Memory B cell (primary cell): ENCODE results near the gene MAGEC3.

Source experiments
- ATAC-seq: fragments of 150-1000 bp; cut with Tn5 transposase; 2 replicates; pipeline ENCODE4 v1.10.0; 2021; ENCODE audit warnings: low read depth, mild to moderate bottlenecking, moderate library complexity
- DNase-seq, 2 donors: peaks; one replicate each; pipeline ENCODE4 v3.0.0; 2022; ENCODE audit warnings: low spot score in 2 of 2
- H3K27ac Mint-ChIP-seq: one replicate; pipeline ENCODE4 v1.8.0; 2022; ENCODE audit warnings: mild to moderate bottlenecking, moderate library complexity, mixed read lengths
- H3K27me3 Mint-ChIP-seq: one replicate; pipeline ENCODE4 v1.8.0; 2022; ENCODE audit warnings: mixed read lengths
- H3K36me3 Mint-ChIP-seq: one replicate; pipeline ENCODE4 v1.8.0; 2022; ENCODE audit warnings: mild to moderate bottlenecking, mixed read lengths
- H3K4me1 Mint-ChIP-seq: one replicate; pipeline ENCODE4 v1.8.0; 2022; ENCODE audit warnings: mixed read lengths
- H3K4me3 Mint-ChIP-seq: one replicate; pipeline ENCODE4 v1.8.0; 2022; ENCODE audit warnings: mild to moderate bottlenecking, moderate library complexity, mixed read lengths
- H3K9me3 Mint-ChIP-seq: one replicate; pipeline ENCODE4 v1.8.0; 2022; ENCODE audit warnings: mixed read lengths

Gene MAGEC3

DNA sequence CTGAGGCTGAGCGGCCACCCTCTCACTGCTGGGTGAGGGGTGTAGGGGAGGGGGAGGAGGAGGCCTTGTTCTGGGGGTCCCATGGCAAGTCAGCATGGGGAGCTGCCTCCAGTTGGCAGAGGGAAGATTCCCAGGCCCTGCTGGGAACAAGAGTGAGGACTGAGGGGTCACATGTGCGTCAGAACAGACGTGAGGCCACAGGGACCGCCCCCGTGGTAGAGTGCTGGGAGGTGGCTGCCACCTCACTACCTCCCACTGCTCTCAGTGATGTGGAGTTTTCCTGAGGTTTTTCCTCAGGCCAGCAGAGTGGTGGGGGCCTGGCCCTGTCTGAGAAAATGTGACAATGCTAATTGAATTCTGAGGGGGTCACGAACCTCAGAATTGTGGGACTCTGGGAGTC, 66.1 kb downstream of the MAGEC3 start:
- ATAC-seq (no peak), DNase-seq (no peak)
- Mint-ChIP-seq H3K4me1 (no peaks in the 10 kb centered on the region), H3K27me3 (no peaks in the 10 kb centered on the region), H3K36me3 (peaks cover 2% of the 10 kb centered on the region), H3K9me3 (peaks cover 7% of the 10 kb centered on the region), H3K4me3 (no peak overlapping the region), H3K27ac (no peak overlapping the region)

DNA sequence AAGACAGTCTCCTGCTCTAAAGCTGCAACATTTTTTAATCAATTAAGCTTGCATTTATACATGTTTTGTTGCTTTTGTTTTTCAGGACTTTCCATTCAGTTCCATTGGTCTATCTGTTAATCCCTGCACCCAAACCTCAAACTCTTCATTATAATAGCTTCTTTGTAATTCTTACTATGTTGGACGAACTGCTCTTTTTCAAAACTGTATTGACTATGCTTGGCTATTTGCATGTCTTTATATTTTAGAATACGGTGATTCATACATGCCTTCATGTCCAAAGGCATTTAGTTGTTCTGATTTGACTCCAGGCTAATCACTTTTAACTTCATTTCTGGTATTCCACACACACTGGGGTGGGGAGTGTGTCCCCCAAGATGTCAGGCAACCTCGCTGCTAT, 79.7 kb downstream of the MAGEC3 start:
- H3K36me3 Mint-ChIP-seq: no peaks in the 10 kb centered on the region
- no peak overlapping the region for H3K27ac Mint-ChIP-seq
- no peak for ATAC-seq
- no peaks in the 10 kb centered on the region for H3K4me1 Mint-ChIP-seq
- H3K27me3 Mint-ChIP-seq: no peaks in the 10 kb centered on the region
- DNase-seq: no peak
- no peak overlapping the region for H3K4me3 Mint-ChIP-seq
- no peaks in the 10 kb centered on the region for H3K9me3 Mint-ChIP-seq

DNA sequence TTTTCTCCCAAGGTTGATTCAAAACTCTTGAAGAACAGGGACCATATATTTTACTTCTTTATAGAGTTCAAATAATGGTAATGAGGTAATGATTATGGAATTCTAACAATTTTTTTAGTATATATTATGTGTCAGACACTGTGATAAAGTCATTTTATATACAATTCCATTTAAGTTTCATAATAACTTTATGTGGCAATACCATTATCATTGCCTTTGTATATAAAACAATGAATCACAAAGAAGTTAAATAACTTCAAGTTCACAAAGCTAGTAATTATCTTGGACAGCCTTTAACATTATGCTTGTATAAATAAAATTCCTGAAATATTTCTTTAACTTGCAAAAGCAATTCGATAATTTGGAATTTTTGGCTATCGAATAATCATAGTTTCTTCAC, 86.2 kb downstream of the MAGEC3 start:
- H3K4me3 Mint-ChIP-seq: no peak overlapping the region
- no peak for DNase-seq
- ATAC-seq: no peak
- no peak overlapping the region for H3K27ac Mint-ChIP-seq
- H3K9me3 Mint-ChIP-seq: peaks cover 1% of the 10 kb centered on the region
- no peaks in the 10 kb centered on the region for H3K36me3 Mint-ChIP-seq
- H3K27me3 Mint-ChIP-seq: no peaks in the 10 kb centered on the region
- H3K4me1 Mint-ChIP-seq: no peaks in the 10 kb centered on the region

- Mint-ChIP-seq H3K4me1 (no peaks in the 10 kb centered on the region), H3K27me3 (no peaks in the 10 kb centered on the region), H3K4me3 (no peak overlapping the region), H3K9me3 (no peaks in the 10 kb centered on the region), H3K27ac (no peak overlapping the region), H3K36me3 (no peaks in the 10 kb centered on the region)
- DNase-seq (no peak), ATAC-seq (no peak)
Measured at GRCh38 chrX:141928432-141928831, 90.3 kb downstream of the MAGEC3 start.

DNA sequence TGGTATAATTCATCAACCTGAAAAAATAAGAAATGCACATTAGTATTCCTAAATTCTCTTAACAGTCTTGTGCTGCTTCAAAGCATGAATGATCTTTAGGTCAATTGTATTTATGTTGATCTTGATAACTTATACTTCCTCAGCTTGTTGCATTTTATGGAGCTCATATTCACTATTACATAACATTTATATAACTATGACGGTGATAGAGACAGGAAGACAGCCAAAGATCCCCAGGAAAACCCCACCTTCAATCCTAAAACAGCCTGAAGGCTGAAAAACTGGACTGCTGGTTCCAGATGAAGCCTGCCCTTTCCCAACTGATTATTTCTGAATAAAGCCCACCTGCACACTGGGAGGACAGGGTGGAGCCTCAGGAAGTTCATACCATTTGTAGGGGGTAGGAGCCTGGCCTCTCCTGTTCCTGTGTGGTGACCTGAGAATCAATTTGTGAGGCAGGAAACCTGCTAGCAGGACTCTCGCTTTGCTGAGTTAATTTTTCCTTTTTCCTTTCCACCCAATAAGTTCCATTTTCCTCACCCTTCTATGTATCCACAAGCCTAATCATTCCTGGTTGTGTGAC, 96.0 kb downstream of the MAGEC3 start:
- H3K9me3 Mint-ChIP-seq: peaks cover 2% of the 10 kb centered on the region
- ATAC-seq: no peak
- H3K4me1 Mint-ChIP-seq: no peaks in the 10 kb centered on the region
- H3K36me3 Mint-ChIP-seq: no peaks in the 10 kb centered on the region
- H3K27ac Mint-ChIP-seq: no peak overlapping the region
- no peaks in the 10 kb centered on the region for H3K27me3 Mint-ChIP-seq
- no peak overlapping the region for H3K4me3 Mint-ChIP-seq
- no peak for DNase-seq

DNA sequence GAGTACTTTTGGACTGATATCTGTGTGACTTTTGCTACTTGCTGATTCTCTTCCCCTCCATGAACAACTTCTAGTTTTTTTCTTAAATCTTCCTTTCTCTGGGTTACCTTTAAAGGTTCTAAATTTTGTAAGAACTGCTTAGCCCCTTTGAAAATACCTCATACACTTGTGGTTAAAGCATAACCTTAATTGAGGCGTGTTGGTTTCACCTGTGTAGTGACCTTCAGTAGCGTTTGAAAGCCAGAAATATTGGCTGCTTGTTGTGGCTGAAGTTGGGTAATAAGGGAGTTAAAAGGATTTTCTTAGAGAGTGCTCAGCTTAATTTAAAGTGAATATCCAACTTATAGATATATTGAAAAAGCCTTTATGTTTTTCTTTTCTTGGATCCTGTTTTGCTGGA, 97.5 kb downstream of the MAGEC3 start:
- H3K27me3 Mint-ChIP-seq: no peaks in the 10 kb centered on the region
- ATAC-seq (no peak), DNase-seq (no peak)
- peaks cover 2% of the 10 kb centered on the region for H3K9me3 Mint-ChIP-seq
- H3K4me1 Mint-ChIP-seq: no peaks in the 10 kb centered on the region
- H3K36me3 Mint-ChIP-seq: no peaks in the 10 kb centered on the region
- H3K4me3 Mint-ChIP-seq: no peak overlapping the region
- H3K27ac Mint-ChIP-seq: no peak overlapping the region

- no peak for DNase-seq
- Mint-ChIP-seq H3K27me3 (no peaks in the 10 kb centered on the region), H3K36me3 (no peaks in the 10 kb centered on the region), H3K9me3 (peaks cover 2% of the 10 kb centered on the region), H3K27ac (no peak overlapping the region), H3K4me1 (no peaks in the 10 kb centered on the region), H3K4me3 (no peak overlapping the region)
- no peak for ATAC-seq
Measured at GRCh38 chrX:141936080-141936479, 98.0 kb downstream of the MAGEC3 start.

DNA sequence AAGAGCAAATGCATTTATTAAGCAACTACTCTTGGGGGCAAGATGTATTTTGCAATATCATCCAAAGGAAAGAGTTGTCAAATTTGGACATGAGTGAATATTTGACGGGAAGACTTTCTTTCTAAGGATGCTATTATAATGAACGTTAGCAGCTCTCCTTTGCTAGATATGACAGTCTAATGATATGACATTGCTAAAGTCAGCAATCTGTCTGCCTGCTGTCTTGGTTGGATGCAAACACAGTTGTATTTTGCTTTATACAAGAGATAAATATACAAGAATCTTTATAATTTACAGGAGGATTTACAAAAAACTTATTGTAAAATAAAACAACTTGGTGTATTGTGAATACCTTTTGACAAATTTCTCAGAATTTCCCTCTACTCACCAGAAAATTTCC, 103.1 kb downstream of the MAGEC3 start:
- ATAC-seq (no peak), DNase-seq (no peak)
- Mint-ChIP-seq H3K9me3 (peaks cover under 1% of the 10 kb centered on the region), H3K36me3 (no peaks in the 10 kb centered on the region), H3K4me3 (no peak overlapping the region), H3K27ac (no peak overlapping the region), H3K4me1 (no peaks in the 10 kb centered on the region), H3K27me3 (no peaks in the 10 kb centered on the region)

DNA sequence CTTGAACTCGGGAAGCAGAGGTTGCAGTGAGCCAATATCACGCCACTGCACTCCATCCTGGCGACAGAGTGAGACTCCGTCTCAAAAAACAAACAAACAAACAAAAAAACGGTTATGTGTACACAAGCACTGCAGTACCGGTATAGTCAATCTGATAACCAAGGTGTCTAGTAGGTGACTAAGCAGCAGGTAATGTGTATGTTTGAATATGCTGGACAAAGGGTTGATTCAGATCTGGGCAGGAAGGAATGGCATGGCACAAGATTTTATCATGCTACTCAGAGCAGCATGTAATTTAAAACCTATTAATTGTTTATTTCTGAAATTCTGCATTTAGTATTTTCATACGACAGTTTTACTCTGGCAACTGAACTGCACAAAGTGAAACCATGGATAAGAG, 107.3 kb downstream of the MAGEC3 start:
- H3K27ac Mint-ChIP-seq: no peak overlapping the region
- no peaks in the 10 kb centered on the region for H3K4me1 Mint-ChIP-seq
- no peaks in the 10 kb centered on the region for H3K36me3 Mint-ChIP-seq
- no peaks in the 10 kb centered on the region for H3K27me3 Mint-ChIP-seq
- no peaks in the 10 kb centered on the region for H3K9me3 Mint-ChIP-seq
- DNase-seq: no peak
- no peak for ATAC-seq
- no peak overlapping the region for H3K4me3 Mint-ChIP-seq

GRCh38 chrX:141947350-141947749, 109.2 kb downstream of the MAGEC3 start:
- Mint-ChIP-seq H3K9me3 (peaks cover 4% of the 10 kb centered on the region), H3K27me3 (no peaks in the 10 kb centered on the region), H3K4me1 (no peaks in the 10 kb centered on the region), H3K27ac (no peak overlapping the region), H3K36me3 (no peaks in the 10 kb centered on the region), H3K4me3 (no peak overlapping the region)
- ATAC-seq (no peak), DNase-seq (no peak)
